IMR-90 (cell line): ENCODE results near the gene RASSF10. TPM values are rescaled to one million over a fixed set of nuclear protein-coding genes. Genes with fewer than 3 reads are reported as not detected.

Experiments used
- ATAC-seq: fragments of 200-7000 bp; cut with Tn5 transposase; 2 replicates; pipeline ENCODE4 v1.9.1; 2020; ENCODE audit warnings: low read depth, mild to moderate bottlenecking, moderate library complexity
- BruUV-seq: library from RNA; stranded (reverse); fragments of 400-500 nt; replicated peaks from 2 replicates; lab custom pipeline; 2021; lab: Mats Ljungman, UMichigan
- CTCF ChIA-PET: fragments of 300-600 bp; formaldehyde crosslinking; extraction: SDS; loops from one replicate; lab custom pipeline; 2021; ENCODE audit warnings: antibody characterized with exemption; lab: Yijun Ruan, JAX
- POLR2A ChIA-PET: fragments of 300-600 bp; sonication (Branson Sonifier 250); formaldehyde crosslinking; loops from one replicate; lab custom pipeline; 2022; ENCODE audit warnings: antibody characterized with exemption; ENCODE audit not compliant: unreplicated experiment; lab: Charles Lee
- DNase-seq: peaks from one replicate; pipeline ENCODE4 v3.0.0; 2013
- H2AFZ ChIP-seq: replicated peaks from 2 replicates; pipeline ENCODE3; 2013; ENCODE audit warnings: low read length, mild to moderate bottlenecking; ENCODE audit not compliant: poor library complexity
- H2AK5ac ChIP-seq: 2 replicates; pipeline ENCODE4 v1.6.1; 2013; ENCODE audit warnings: low read depth, low read length, inconsistent platforms
- H2AK9ac ChIP-seq: replicated peaks from 2 replicates; pipeline ENCODE3; 2013; ENCODE audit warnings: mild to moderate bottlenecking, low read depth, low read length, moderate library complexity; ENCODE audit not compliant: poor library complexity
- H2BK120ac ChIP-seq: 2 replicates; pipeline ENCODE4 v1.6.1; 2013; ENCODE audit warnings: low read depth, low read length, inconsistent platforms
- H2BK15ac ChIP-seq: 3 replicates; pipeline ENCODE4 v1.6.1; 2013; ENCODE audit warnings: low read depth, low read length, inconsistent platforms
- H2BK20ac ChIP-seq: 2 replicates; pipeline ENCODE4 v1.6.1; 2013; ENCODE audit warnings: low read depth, mild to moderate bottlenecking, inconsistent platforms, low read length, moderate library complexity
- H2BK5ac ChIP-seq: 2 replicates; pipeline ENCODE4 v1.6.1; 2013; ENCODE audit warnings: mild to moderate bottlenecking, low read depth, low read length, inconsistent platforms; ENCODE audit not compliant: poor library complexity, severe bottlenecking
- H3K14ac ChIP-seq: replicated peaks from 2 replicates; pipeline ENCODE4 v1.6.1; 2013; ENCODE audit warnings: low read depth, low read length, inconsistent platforms
- H3K18ac ChIP-seq: 2 replicates; pipeline ENCODE4 v1.6.1; 2013; ENCODE audit warnings: low read depth, low read length, control low read depth
- H3K23ac ChIP-seq: 2 replicates; pipeline ENCODE4 v1.6.1; 2013; ENCODE audit warnings: low read depth, low read length, inconsistent platforms
- H3K27ac ChIP-seq: 2 replicates; pipeline ENCODE4 v1.5.1; 2013; ENCODE audit warnings: mild to moderate bottlenecking, control low read depth, low read length; ENCODE audit not compliant: insufficient read depth
- H3K27me3 ChIP-seq: 2 replicates; pipeline ENCODE4 v1.6.1; 2013; ENCODE audit warnings: low read length; ENCODE audit not compliant: control insufficient read depth, insufficient read depth
- H3K36me3 ChIP-seq: 2 replicates; pipeline ENCODE4 v1.6.1; 2013; ENCODE audit warnings: low read length, mixed read lengths; ENCODE audit not compliant: control insufficient read depth, insufficient read depth
- H3K4ac ChIP-seq: 2 replicates; pipeline ENCODE4 v1.6.1; 2013; ENCODE audit warnings: low read depth, low read length, inconsistent platforms
- H3K4me1 ChIP-seq: 2 replicates; pipeline ENCODE4 v1.6.1; 2013; ENCODE audit warnings: low read length, mixed read lengths; ENCODE audit not compliant: control insufficient read depth, insufficient read depth
- H3K4me2 ChIP-seq: 2 replicates; pipeline ENCODE4 v1.6.1; 2013; ENCODE audit warnings: low read depth, mild to moderate bottlenecking, control low read depth, low read length, moderate library complexity
- H3K4me3 ChIP-seq: 2 replicates; pipeline ENCODE4 v1.5.1; 2013; ENCODE audit warnings: low read depth, mild to moderate bottlenecking, control low read depth, low read length, moderate library complexity; ENCODE audit not compliant: insufficient read depth
- H3K56ac ChIP-seq: 2 replicates; pipeline ENCODE4 v1.6.1; 2013; ENCODE audit warnings: low read length, inconsistent platforms; ENCODE audit not compliant: insufficient read depth; ENCODE audit errors: extremely low read depth
- H3K79me1 ChIP-seq, 2 experiments: 2 replicates each; pipeline ENCODE4 v1.6.1; 2013; ENCODE audit warnings: low read length in 2 of 2, inconsistent platforms in 1 of 2, low read depth in 1 of 2
- H3K9ac ChIP-seq: 2 replicates; pipeline ENCODE4 v1.6.1; 2013; ENCODE audit warnings: low read depth, low read length, control low read depth
- H3K9me1 ChIP-seq: 2 replicates; pipeline ENCODE4 v1.6.1; 2013; ENCODE audit warnings: low read length, inconsistent platforms; ENCODE audit not compliant: insufficient read depth
- H3K9me3 ChIP-seq: 2 replicates; pipeline ENCODE4 v1.6.1; 2013; ENCODE audit warnings: low read length; ENCODE audit not compliant: control insufficient read depth, insufficient read depth
- H4K20me1 ChIP-seq: 2 replicates; pipeline ENCODE4 v1.6.1; 2013; ENCODE audit warnings: low read length, inconsistent platforms; ENCODE audit not compliant: insufficient read depth
- H4K5ac ChIP-seq: 2 replicates; pipeline ENCODE4 v1.6.1; 2013; ENCODE audit warnings: mild to moderate bottlenecking, low read depth, low read length, control low read depth
- H4K8ac ChIP-seq, 2 experiments: 2 replicates each; pipeline ENCODE4 v1.6.1; 2013; ENCODE audit warnings: low read depth in 2 of 2, low read length in 2 of 2, control low read depth in 1 of 2, inconsistent platforms in 1 of 2
- H4K91ac ChIP-seq: 2 replicates; pipeline ENCODE4 v1.6.1; 2013; ENCODE audit warnings: low read depth, low read length, inconsistent platforms; ENCODE audit not compliant: insufficient read depth
- CEBPB ChIP-seq: IDR thresholded peaks from 2 replicates; pipeline ENCODE4 v1.6.1; 2012; ENCODE audit warnings: low read depth, low read length, improper control_type of control experiment
- MAFK ChIP-seq: IDR thresholded peaks from 2 replicates; pipeline ENCODE4 v1.6.1; 2012; ENCODE audit warnings: low read depth, low read length, improper control_type of control experiment
- MAZ ChIP-seq: IDR thresholded peaks from 2 replicates; pipeline ENCODE4 v1.6.1; 2012; ENCODE audit warnings: low read depth, mild to moderate bottlenecking, low read length, improper control_type of control experiment, moderate library complexity, borderline replicate concordance
- RAD21 ChIP-seq: IDR thresholded peaks from 2 replicates; pipeline ENCODE4 v1.6.1; 2012; ENCODE audit warnings: low read length, improper control_type of control experiment
- RCOR1 ChIP-seq: IDR thresholded peaks from 2 replicates; pipeline ENCODE4 v1.6.1; 2012; ENCODE audit warnings: mild to moderate bottlenecking, low read length, improper control_type of control experiment; ENCODE audit not compliant: insufficient replicate concordance
- RFX5 ChIP-seq: IDR thresholded peaks from 2 replicates; pipeline ENCODE4 v1.8.0; 2012; ENCODE audit warnings: low read depth, mild to moderate bottlenecking, low read length, moderate library complexity
- SMC3 ChIP-seq: fragments of 150-350 bp; IDR thresholded peaks from 2 replicates; pipeline ENCODE4 v1.6.1; 2016; ENCODE audit warnings: low read depth, mild to moderate bottlenecking, antibody characterized with exemption, low read length, moderate library complexity
- USF2 ChIP-seq: fragments of 150-350 bp; IDR thresholded peaks from 2 replicates; pipeline ENCODE4 v1.6.1; 2017; ENCODE audit warnings: mild to moderate bottlenecking, antibody characterized with exemption, low read length, low read depth
- WGBS, 2 experiments: methylation state at CpG; one replicate each; pipeline versions ENCODE4 v1.1.5 to v1.1.7; 2013; ENCODE audit warnings: missing lambda C conversion rate in 2 of 2; ENCODE audit not compliant: insufficient read length in 1 of 2; ENCODE audit errors: extremely low coverage in 2 of 2; 5-methylcytosine and 5-hydroxymethylcytosine counted together
- dilution Hi-C: fragments of 300-500 bp; cut with HindIII; formaldehyde crosslinking; loops from one replicate; pipeline ENCODE4 v1.14.3; 2018; ENCODE audit warnings: low sequenced_read_pairs; ENCODE audit not compliant: unreplicated experiment
- in situ Hi-C: fragments of 300-500 bp; cut with MboI; formaldehyde crosslinking; loops from 3 replicates; pipeline ENCODE4 v1.14.3; 2019; ENCODE audit warnings: low sequenced_read_pairs, inconsistent platforms, mixed read lengths
- intact Hi-C: fragments of 100-400 bp; cut with micrococcal nuclease; formaldehyde crosslinking; loops from 2 replicates; pipeline ENCODE4 v1.10.0; 2022
- polyA plus RNA-seq, 3 experiments: library from polyadenylated mRNA; depleted of rRNA; stranded (reverse); fragments of >200 nt; gene quantifications; 2 replicates each; pipeline ENCODE4 v1.2.3, GENCODE V29; 2012; ENCODE audit warnings: low replicate concordance in 1 of 3
- total RNA-seq: library from RNA; depleted of rRNA; stranded (reverse); fragments of >200 nt; gene quantifications from 2 replicates; pipeline ENCODE4 v1.2.3, GENCODE V29; 2012

RASSF10 gene
- total and polyA plus RNA-seq, 2 of the 4 experiments (the other 2 are of a cell fraction): not detected

GRCh38 chr11:13061294-13061990 lies 52.3 kb downstream of the RASSF10 start:
- POLR2A ChIA-PET: no interaction called here
- dilution Hi-C loops (no loop called here), intact Hi-C loops (no loop called here), in situ Hi-C loops (no loop called here)
- no peak overlapping the region for H3K4me2 ChIP-seq
- no peak overlapping the region for H3K14ac ChIP-seq
- no peak overlapping the region for H3K18ac ChIP-seq
- H3K4me3 ChIP-seq: no peak overlapping the region
- no peak overlapping the region for H2AK5ac ChIP-seq
- H2BK120ac ChIP-seq: no peak overlapping the region
- no peak overlapping the region for H4K91ac ChIP-seq
- H2BK20ac ChIP-seq: no peak overlapping the region
- CTCF ChIA-PET: no interaction called here
- H4K8ac ChIP-seq: no peak overlapping the region
- no peak overlapping the region for H2BK15ac ChIP-seq
- no peaks in the 10 kb centered on the region for H3K79me1 ChIP-seq
- H3K56ac ChIP-seq: no peak overlapping the region
- H3K4me1 ChIP-seq: no peaks in the 10 kb centered on the region
- BruUV-seq: no TSS peak
- H3K9me3 ChIP-seq: no peaks in the 10 kb centered on the region
- no peak overlapping the region for H3K4ac ChIP-seq
- no peak overlapping the region for H3K23ac ChIP-seq
- H3K9ac ChIP-seq: no peak overlapping the region
- DNase-seq (no peak), ATAC-seq (no peak)
- no peak overlapping the region for H2AK9ac ChIP-seq
- H2BK5ac ChIP-seq: no peak overlapping the region
- no peaks in the 10 kb centered on the region for H4K20me1 ChIP-seq
- no peak for TF ChIP-seq CEBPB
- TF ChIP-seq MAFK: no peak
- no peak for TF ChIP-seq USF2
- no peak for TF ChIP-seq RFX5
- no peak for TF ChIP-seq RAD21
- no peak for TF ChIP-seq MAZ
- no peak for TF ChIP-seq SMC3
- no peak for TF ChIP-seq RCOR1
- H3K27ac ChIP-seq: no peak overlapping the region
- H2AFZ ChIP-seq: no peak overlapping the region
- H4K5ac ChIP-seq: no peak overlapping the region
- H3K36me3 ChIP-seq: no peaks in the 10 kb centered on the region
- H3K9me1 ChIP-seq: no peaks in the 10 kb centered on the region
- WGBS, 2 experiments: no CpG with 5 or more reads among the region's 3 CpGs
- peaks cover 32% of the 10 kb centered on the region for H3K27me3 ChIP-seq
